Measurements from ENCODE around the gene C6.
"Not testable (repeated sequence)": the region's sequence is repeated elsewhere in the genome, so short reads cannot be mapped to it uniquely, and the experiment has no call there.

The C6 gene

GRCh38 chr5:41196197-41196596, 17.1 kb downstream of the C6 start:
- no peak for DNase-seq

DNA sequence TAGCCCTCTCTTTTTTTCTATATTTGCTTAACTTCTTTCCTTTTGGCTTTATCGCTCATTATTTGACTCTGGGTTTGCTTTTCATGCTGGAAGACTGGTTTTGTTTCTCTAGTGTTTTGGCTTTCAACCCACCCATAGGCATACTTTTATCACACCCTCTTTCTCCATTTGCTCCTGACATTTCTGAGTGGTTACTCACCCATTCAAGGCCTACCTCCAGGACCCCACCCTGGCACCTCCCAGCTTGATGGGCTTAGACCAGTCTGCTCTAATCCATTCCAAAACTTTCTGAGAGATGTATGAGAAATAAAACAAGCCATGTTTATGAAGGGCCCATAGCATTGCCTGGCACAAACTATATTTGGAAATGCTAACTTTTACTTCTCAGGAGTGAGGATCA, 18.1 kb downstream of the C6 start:
- no peak for DNase-seq

DNA sequence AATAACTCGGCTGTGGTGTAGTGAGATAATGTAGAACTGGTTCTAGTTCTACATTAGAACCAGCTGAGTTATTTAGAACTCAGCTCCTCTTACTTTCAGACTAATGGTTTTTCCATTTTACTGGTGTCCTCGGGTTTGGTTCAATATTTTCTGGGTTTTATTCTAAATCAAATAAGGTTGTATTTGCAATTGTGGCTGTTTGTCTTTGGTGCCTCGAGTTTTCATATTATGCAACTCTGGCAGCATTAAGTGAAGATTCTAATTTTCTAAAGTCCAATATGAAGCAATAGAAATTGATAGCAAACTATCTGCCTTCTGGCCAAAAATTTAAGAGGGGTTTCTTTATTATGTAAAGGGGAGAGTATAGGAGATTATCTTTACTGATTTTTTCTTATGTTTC, 19.0 kb downstream of the C6 start:
- DNase-seq: no peak

DNA sequence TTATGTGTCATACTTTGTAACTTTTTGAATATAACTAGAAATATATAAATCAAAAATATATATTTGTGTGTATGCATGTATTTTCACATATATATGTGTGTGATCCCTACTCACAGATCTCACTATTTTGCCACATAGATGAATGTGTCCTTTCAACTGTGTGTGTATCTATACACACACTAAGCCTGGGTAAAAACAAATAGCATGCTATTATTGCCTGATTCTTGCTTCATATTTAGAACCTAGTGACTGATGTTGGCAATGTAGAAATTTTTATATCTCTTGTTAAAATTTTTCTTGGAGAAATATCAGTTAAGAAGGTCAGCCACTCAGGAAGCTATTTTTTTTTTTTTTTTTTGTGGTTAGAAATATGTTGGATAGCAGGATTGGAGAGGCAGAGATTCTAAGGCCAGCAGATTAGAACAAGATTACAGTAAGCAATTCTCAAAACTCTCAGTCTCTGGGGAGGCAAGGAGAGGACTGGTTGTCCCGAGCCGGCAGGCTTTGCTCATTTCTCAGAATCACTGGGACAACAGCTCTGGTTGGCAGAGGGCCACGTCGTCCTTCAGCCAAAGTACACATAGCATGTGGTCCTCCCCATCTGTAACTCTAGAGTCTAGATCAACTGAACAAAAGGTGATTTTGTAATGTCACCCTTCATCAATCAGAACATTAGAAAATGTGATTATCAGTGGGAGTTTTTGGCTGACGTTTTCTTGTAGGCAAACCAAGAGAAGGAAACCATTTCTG, 19.7 kb downstream of the C6 start:
- no peak for DNase-seq

- DNase-seq: no peak
These were observed 22.1 kb downstream of the C6 start for GRCh38 chr5:41191249-41191648.

- DNase-seq: no peak
These were observed 27.2 kb downstream of the C6 start for GRCh38 chr5:41186143-41186542.

DNA sequence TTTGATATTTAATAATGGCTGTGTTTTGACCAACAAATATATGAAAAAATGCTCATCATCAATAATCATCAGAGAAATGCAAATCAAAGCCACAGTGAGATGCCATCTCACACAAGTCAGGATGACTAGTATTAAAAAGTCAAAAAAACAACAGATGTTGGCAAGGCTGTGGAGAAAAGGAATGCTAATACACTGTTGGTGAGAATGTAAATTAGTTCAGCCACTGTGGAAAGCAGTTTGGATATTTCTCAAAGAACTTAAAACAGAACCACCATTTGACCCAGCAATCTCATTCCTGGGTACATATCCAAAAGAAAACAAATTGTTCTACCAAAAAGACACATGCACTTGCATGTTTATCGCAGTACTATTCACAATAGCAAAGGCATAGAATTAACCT, 30.0 kb downstream of the C6 start:
- DNase-seq: not testable (repeated sequence)

- no peak for DNase-seq
These were observed 30.7 kb downstream of the C6 start for GRCh38 chr5:41182666-41183065.

DNA sequence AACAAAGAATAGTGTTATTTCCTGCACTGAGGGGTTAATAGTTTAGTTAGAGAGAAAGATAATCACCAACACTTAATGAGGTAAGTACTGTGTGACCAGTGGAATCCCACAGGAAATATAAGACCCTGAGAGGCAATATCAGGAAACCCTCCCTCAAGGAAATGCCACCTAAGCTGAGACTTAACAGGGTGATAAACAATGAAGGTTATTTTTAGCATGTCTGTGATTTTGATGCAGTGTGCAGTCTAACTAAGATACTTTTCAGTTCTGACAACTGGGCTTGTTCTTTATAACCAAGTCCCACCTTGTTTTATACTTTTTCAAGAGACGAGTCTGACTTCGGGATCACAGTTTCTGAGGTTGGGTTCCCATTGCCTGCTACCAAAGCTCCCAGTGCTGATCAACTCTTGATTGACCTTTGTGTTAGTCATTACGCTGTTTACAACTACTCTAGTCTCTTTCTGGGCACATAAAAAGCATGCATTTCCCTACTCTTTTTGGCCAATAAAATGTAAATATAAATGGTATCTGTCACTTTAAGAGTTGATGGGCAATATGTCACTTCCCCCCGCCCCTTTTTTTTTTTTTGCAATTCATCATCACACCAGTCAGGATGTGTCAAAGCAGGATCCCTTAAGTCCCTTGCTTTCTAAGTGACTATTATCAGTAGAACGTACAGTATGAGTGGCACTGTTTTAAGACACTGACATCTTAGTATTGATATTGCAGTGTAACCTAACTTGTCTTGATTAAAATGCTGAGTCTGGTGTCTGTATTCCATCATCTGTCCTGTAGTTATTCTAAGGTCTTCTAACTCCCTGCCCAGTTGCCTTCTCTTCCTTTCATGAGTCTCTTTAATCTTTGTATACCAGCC, 31.4 kb downstream of the C6 start:
- no peak for DNase-seq

DNA sequence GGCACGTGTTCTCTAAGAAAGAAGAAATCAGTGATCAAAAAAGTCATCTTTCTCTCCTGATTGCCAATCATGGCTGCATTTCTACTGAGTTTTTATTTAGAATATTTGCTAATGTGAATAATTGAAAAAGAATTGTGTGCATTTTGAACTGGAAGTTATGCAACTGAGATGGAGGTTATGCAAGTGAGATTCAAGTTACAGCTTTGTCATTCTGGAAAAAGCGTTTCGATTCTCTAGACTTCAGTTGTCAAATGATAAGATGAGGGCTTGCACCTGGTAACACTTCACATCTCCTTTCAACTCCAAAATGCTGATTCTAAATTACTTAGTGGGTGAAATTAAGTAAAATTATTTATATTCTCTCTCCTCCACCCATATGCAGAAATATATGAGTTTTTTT, 36.4 kb downstream of the C6 start:
- DNase-seq: no peak

GRCh38 chr5:41172012-41172411, 41.3 kb downstream of the C6 start:
- no peak for DNase-seq

GRCh38 chr5:41161271-41161670, 52.1 kb downstream of the C6 start:
- no peak for DNase-seq

- no peak for DNase-seq
These were observed 55.9 kb downstream of the C6 start for GRCh38 chr5:41157272-41157894.

DNA sequence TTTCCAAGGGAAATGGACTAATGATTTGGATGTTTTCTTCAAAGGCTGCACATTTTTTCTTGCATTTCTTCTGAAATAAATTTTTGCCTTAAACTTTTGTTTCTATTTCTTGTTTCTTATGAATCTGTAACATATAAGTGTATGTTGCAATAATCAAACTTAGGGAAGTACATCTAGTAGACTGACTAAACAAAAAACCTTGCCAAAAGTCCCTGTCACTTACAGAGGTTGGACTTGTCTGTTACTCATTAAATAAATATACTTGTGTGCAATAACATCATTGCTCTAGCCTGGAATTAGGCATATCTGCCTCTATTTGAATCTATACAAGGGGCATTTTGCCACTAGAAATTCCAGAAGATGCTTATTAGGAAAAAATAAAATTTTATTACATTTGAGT, 56.6 kb downstream of the C6 start:
- no peak for DNase-seq

GRCh38 chr5:41154491-41154890, 58.8 kb downstream of the C6 start:
- no peak for DNase-seq

- no peak for DNase-seq
These were observed 61.8 kb downstream of the C6 start for GRCh38 chr5:41151564-41151963.

DNA sequence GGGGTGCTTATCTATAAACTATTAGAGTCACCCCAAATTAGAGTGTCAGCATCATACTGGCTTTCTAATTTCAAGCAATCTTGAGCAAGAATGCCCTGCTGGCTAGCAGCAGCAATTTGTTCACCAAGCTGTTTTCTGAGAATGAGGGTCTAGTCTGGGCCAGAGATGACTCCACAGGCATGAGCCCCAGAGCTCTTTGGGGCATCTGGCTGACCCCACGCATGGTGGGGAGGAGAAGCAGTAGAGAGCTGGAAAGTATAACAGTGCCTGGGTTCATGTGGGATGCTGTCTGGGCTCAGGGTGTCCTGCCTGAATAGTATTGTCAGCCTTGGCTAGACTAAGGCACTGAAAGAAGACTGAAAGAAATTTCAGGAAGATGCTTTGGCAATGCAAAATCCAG, 64.9 kb downstream of the C6 start:
- no peak for DNase-seq

- DNase-seq: no peak
These were observed 68.0 kb downstream of the C6 start for GRCh38 chr5:41145306-41145705.

GRCh38 chr5:41143131-41143901, 70.0 kb downstream of the C6 start:
- no peak for DNase-seq

GRCh38 chr5:41127967-41128690, 85.2 kb downstream of the C6 start:
- no peak for DNase-seq

- no peak for DNase-seq
These were observed 90.9 kb downstream of the C6 start for GRCh38 chr5:41122459-41122858.

- DNase-seq: no peak
These were observed 92.7 kb downstream of the C6 start for GRCh38 chr5:41120600-41120999.

All from activated CD8-positive, alpha-beta memory T cell treated with anti-CD3 and anti-CD28 coated beads, Interleukin-2, amount 50 U/mL, for 48 hours (primary cell).